ENCODE measurements around the gene TINCR.

The TINCR gene

GRCh38 chr19:5563935-5564612 lies 3.7 kb downstream of the TINCR start:
- no peak overlapping the region for H3K4me3 ChIP-seq (ENCODE audit: low read length)
- no peaks in the 10 kb centered on the region for H3K36me3 ChIP-seq (ENCODE audit: control insufficient read depth, insufficient read depth, low read length)
- peaks cover 15% of the 10 kb centered on the region for H3K27me3 ChIP-seq (ENCODE audit: control insufficient read depth, insufficient read depth, low read length)
- H3K4me1 ChIP-seq (ENCODE audit: control insufficient read depth, insufficient read depth, low read length): no peaks in the 10 kb centered on the region
- no peak overlapping the region for H3K9ac ChIP-seq (ENCODE audit: low read length)
- H3K27ac ChIP-seq (ENCODE audit: low read depth, low read length): no peak overlapping the region

- peaks cover 12% of the 10 kb centered on the region for H3K27me3 ChIP-seq (ENCODE audit: control insufficient read depth, insufficient read depth, low read length)
- no peak overlapping the region for H3K4me3 ChIP-seq (ENCODE audit: low read length)
- no peaks in the 10 kb centered on the region for H3K36me3 ChIP-seq (ENCODE audit: control insufficient read depth, insufficient read depth, low read length)
- no peak overlapping the region for H3K9ac ChIP-seq (ENCODE audit: low read length)
- H3K27ac ChIP-seq (ENCODE audit: low read depth, low read length): no peak overlapping the region
- no peaks in the 10 kb centered on the region for H3K4me1 ChIP-seq (ENCODE audit: control insufficient read depth, insufficient read depth, low read length)
These were observed 4.7 kb downstream of the TINCR start for GRCh38 chr19:5563008-5563431.

- Histone ChIP-seq H3K27me3 (ENCODE audit: control insufficient read depth, insufficient read depth, low read length) (peaks cover 11% of the 10 kb centered on the region), H3K9ac (ENCODE audit: low read length) (no peak overlapping the region)
These were observed 5.5 kb downstream of the TINCR start for GRCh38 chr19:5562280-5562679.

GRCh38 chr19:5561559-5561958 lies 6.2 kb downstream of the TINCR start:
- no peaks in the 10 kb centered on the region for H3K36me3 ChIP-seq (ENCODE audit: control insufficient read depth, insufficient read depth, low read length)
- H3K27me3 ChIP-seq (ENCODE audit: control insufficient read depth, insufficient read depth, low read length): peaks cover 5% of the 10 kb centered on the region
- no peak overlapping the region for H3K27ac ChIP-seq (ENCODE audit: low read depth, low read length)
- no peak overlapping the region for H3K9ac ChIP-seq (ENCODE audit: low read length)
- no peaks in the 10 kb centered on the region for H3K4me1 ChIP-seq (ENCODE audit: control insufficient read depth, insufficient read depth, low read length)
- H3K4me3 ChIP-seq (ENCODE audit: low read length): no peak overlapping the region

More at GRCh38 chr19:5562280-5562679, 5.5 kb downstream of the TINCR start:
- H3K36me3 ChIP-seq (ENCODE audit: control insufficient read depth, insufficient read depth, low read length): no peaks in the 10 kb centered on the region
- no peaks in the 10 kb centered on the region for H3K4me1 ChIP-seq (ENCODE audit: control insufficient read depth, insufficient read depth, low read length)
- no peak overlapping the region for H3K4me3 ChIP-seq (ENCODE audit: low read length)
- H3K27ac ChIP-seq (ENCODE audit: low read depth, low read length): no peak overlapping the region

GRCh38 chr19:5560156-5560555 lies 7.6 kb downstream of the TINCR start:
- H3K9ac ChIP-seq (ENCODE audit: low read length): no peak overlapping the region
- H3K27me3 ChIP-seq (ENCODE audit: control insufficient read depth, insufficient read depth, low read length): peaks cover 5% of the 10 kb centered on the region
- H3K4me1 ChIP-seq (ENCODE audit: control insufficient read depth, insufficient read depth, low read length): no peaks in the 10 kb centered on the region
- no peaks in the 10 kb centered on the region for H3K36me3 ChIP-seq (ENCODE audit: control insufficient read depth, insufficient read depth, low read length)
- no peak overlapping the region for H3K4me3 ChIP-seq (ENCODE audit: low read length)
- H3K27ac ChIP-seq (ENCODE audit: low read depth, low read length): no peak overlapping the region

- H3K9ac ChIP-seq (ENCODE audit: low read length): no peak overlapping the region
- H3K27me3 ChIP-seq (ENCODE audit: control insufficient read depth, insufficient read depth, low read length): peaks cover 4% of the 10 kb centered on the region
- no peak overlapping the region for H3K4me3 ChIP-seq (ENCODE audit: low read length)
- no peaks in the 10 kb centered on the region for H3K4me1 ChIP-seq (ENCODE audit: control insufficient read depth, insufficient read depth, low read length)
- no peaks in the 10 kb centered on the region for H3K36me3 ChIP-seq (ENCODE audit: control insufficient read depth, insufficient read depth, low read length)
- no peak overlapping the region for H3K27ac ChIP-seq (ENCODE audit: low read depth, low read length)
These were observed 8.0 kb downstream of the TINCR start for GRCh38 chr19:5559804-5560133.

GRCh38 chr19:5558101-5558621 lies 9.6 kb downstream of the TINCR start:
- no peak overlapping the region for H3K9ac ChIP-seq (ENCODE audit: low read length)
- H3K27me3 ChIP-seq (ENCODE audit: control insufficient read depth, insufficient read depth, low read length): peaks cover 3% of the 10 kb centered on the region
- no peaks in the 10 kb centered on the region for H3K4me1 ChIP-seq (ENCODE audit: control insufficient read depth, insufficient read depth, low read length)
- H3K36me3 ChIP-seq (ENCODE audit: control insufficient read depth, insufficient read depth, low read length): no peaks in the 10 kb centered on the region
- no peak overlapping the region for H3K4me3 ChIP-seq (ENCODE audit: low read length)
- no peak overlapping the region for H3K27ac ChIP-seq (ENCODE audit: low read depth, low read length)

GRCh38 chr19:5557691-5558090 lies 10.1 kb downstream of the TINCR start:
- Histone ChIP-seq H3K27ac (ENCODE audit: low read depth, low read length) (no peak overlapping the region), H3K27me3 (ENCODE audit: control insufficient read depth, insufficient read depth, low read length) (peaks cover 3% of the 10 kb centered on the region), H3K36me3 (ENCODE audit: control insufficient read depth, insufficient read depth, low read length) (no peaks in the 10 kb centered on the region), H3K4me3 (ENCODE audit: low read length) (no peak overlapping the region), H3K9ac (ENCODE audit: low read length) (no peak overlapping the region), H3K4me1 (ENCODE audit: control insufficient read depth, insufficient read depth, low read length) (no peaks in the 10 kb centered on the region)

GRCh38 chr19:5554828-5555227 lies 12.9 kb downstream of the TINCR start:
- no peaks in the 10 kb centered on the region for H3K4me1 ChIP-seq (ENCODE audit: control insufficient read depth, insufficient read depth, low read length)
- no peaks in the 10 kb centered on the region for H3K27me3 ChIP-seq (ENCODE audit: control insufficient read depth, insufficient read depth, low read length)
- no peak overlapping the region for H3K27ac ChIP-seq (ENCODE audit: low read depth, low read length)
- H3K9ac ChIP-seq (ENCODE audit: low read length): no peak overlapping the region
- no peak overlapping the region for H3K4me3 ChIP-seq (ENCODE audit: low read length)
- no peaks in the 10 kb centered on the region for H3K36me3 ChIP-seq (ENCODE audit: control insufficient read depth, insufficient read depth, low read length)

- Histone ChIP-seq H3K27me3 (ENCODE audit: control insufficient read depth, insufficient read depth, low read length) (no peaks in the 10 kb centered on the region), H3K9ac (ENCODE audit: low read length) (no peak overlapping the region), H3K36me3 (ENCODE audit: control insufficient read depth, insufficient read depth, low read length) (no peaks in the 10 kb centered on the region), H3K4me1 (ENCODE audit: control insufficient read depth, insufficient read depth, low read length) (no peaks in the 10 kb centered on the region), H3K27ac (ENCODE audit: low read depth, low read length) (no peak overlapping the region), H3K4me3 (ENCODE audit: low read length) (no peak overlapping the region)
These were observed 13.9 kb downstream of the TINCR start for GRCh38 chr19:5553892-5554291.

- Histone ChIP-seq H3K36me3 (ENCODE audit: control insufficient read depth, insufficient read depth, low read length) (no peaks in the 10 kb centered on the region), H3K27ac (ENCODE audit: low read depth, low read length) (no peak overlapping the region), H3K4me1 (ENCODE audit: control insufficient read depth, insufficient read depth, low read length) (no peaks in the 10 kb centered on the region), H3K27me3 (ENCODE audit: control insufficient read depth, insufficient read depth, low read length) (no peaks in the 10 kb centered on the region), H3K9ac (ENCODE audit: low read length) (no peak overlapping the region), H3K4me3 (ENCODE audit: low read length) (no peak overlapping the region)
These were observed 19.9 kb downstream of the TINCR start for GRCh38 chr19:5547881-5548280.

- H3K4me3 ChIP-seq (ENCODE audit: low read length): no peak overlapping the region
- H3K36me3 ChIP-seq (ENCODE audit: control insufficient read depth, insufficient read depth, low read length): no peaks in the 10 kb centered on the region
- H3K9ac ChIP-seq (ENCODE audit: low read length): no peak overlapping the region
- H3K4me1 ChIP-seq (ENCODE audit: control insufficient read depth, insufficient read depth, low read length): no peaks in the 10 kb centered on the region
- H3K27ac ChIP-seq (ENCODE audit: low read depth, low read length): no peak overlapping the region
- no peaks in the 10 kb centered on the region for H3K27me3 ChIP-seq (ENCODE audit: control insufficient read depth, insufficient read depth, low read length)
These were observed 21.8 kb downstream of the TINCR start for GRCh38 chr19:5545984-5546383.

- Histone ChIP-seq H3K27me3 (ENCODE audit: control insufficient read depth, insufficient read depth, low read length) (no peaks in the 10 kb centered on the region), H3K36me3 (ENCODE audit: control insufficient read depth, insufficient read depth, low read length) (no peaks in the 10 kb centered on the region), H3K9ac (ENCODE audit: low read length) (no peak overlapping the region), H3K27ac (ENCODE audit: low read depth, low read length) (no peak overlapping the region), H3K4me1 (ENCODE audit: control insufficient read depth, insufficient read depth, low read length) (no peaks in the 10 kb centered on the region), H3K4me3 (ENCODE audit: low read length) (no peak overlapping the region)
These were observed 22.7 kb downstream of the TINCR start for GRCh38 chr19:5545051-5545450.
